GM19452 (cell line): ENCODE results near the gene CTDSPL2.
"Not testable (repeated sequence)": the region's sequence is repeated elsewhere in the genome, so short reads cannot be mapped to it uniquely, and the experiment has no call there.

Experiments
- ATAC-seq: cut with Tn5 transposase; IDR thresholded peaks from one replicate; pipeline ENCODE4 v1.9.1; 2021; ENCODE audit not compliant: unreplicated experiment

CTDSPL2 gene

DNA sequence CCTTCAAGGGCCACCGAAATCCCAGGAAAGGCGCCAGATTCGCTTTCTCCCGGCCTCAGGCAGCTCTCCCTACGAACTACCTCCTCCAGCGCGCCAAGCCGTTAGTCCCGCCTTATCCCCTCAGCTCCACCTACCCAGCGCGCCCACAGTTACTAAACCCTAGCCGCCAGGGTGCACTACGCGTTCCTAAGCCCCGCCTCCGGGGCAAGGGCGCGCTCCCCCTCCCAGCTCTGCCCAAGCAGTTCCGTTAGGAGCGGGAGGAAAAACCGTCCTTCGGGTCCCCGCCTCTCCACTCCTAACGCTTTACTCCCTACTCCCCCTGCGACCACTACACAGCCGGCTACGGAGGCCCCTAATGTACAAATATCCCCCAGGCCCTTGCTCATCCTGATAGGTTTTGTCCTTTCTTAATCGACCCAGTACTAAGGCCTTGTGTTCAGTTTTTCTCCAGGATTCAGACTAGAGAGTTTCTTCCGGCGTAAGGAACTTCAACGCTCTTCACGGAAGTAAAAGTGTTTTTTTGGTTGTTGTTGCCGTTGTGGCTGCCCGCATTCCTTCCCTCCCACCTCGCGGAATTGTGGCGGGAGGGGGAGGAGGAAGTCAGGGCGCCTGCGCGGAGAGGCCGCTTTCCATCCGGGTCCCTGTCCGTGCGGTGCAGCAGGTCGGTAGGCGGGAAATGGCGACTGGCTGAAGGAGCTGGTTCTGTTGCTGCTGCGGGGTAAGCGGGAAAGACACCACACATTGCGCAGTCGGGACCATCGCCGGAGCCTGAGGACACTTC is at the start of gene CTDSPL2:
Gene CTDSPL2, plus strand, starts transcription at position 655 of the 781 bp plus-strand sequence. CDS start 31,386 bp downstream, outside the sequence.
- peak; percentile 92 for ATAC-seq

DNA sequence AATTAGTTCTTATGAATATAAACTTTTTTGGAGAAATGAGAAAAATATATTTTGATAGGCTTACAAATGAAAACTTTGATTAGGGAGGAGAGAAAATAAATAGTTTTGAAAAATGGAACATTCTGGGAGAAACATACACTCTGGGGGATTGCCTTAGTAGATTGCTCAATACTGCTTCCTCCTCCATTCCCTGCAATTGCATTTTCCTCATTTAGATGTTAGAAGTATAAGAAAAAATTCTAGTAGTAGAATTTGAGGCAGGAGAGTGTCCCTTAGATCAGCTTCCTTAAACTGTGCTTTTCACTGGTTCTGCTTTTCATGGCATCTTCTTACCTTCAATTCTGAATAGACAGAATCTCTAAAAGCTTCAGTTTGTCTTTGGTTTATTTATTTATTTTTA is 46.2 kb upstream of the CTDSPL2 start:
- no peak for ATAC-seq

- ATAC-seq = no peak
These were observed 42.0 kb upstream of the CTDSPL2 start for GRCh38 chr15:44385344-44385942.

- no peak for ATAC-seq
These were observed 33.4 kb upstream of the CTDSPL2 start for GRCh38 chr15:44394062-44394461.

DNA sequence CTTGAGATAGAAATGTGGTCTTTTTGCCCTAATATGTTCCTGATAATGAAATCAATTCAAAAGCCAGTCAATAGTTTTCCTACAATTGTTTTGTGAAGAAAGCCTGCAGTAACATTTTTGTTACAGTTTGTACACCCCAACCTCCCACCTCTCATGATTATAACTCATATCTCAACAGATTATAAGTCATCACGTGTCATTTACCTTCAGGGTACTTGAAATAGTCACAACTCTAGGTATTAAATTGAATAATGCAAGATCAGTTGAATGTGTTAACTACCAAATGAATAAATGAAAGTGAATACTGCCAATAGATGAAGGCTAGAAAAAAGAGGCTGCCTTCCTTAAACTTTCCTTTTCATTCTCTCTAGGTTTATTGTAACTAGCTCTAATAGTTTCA is 32.9 kb upstream of the CTDSPL2 start:
- no peak for ATAC-seq

DNA sequence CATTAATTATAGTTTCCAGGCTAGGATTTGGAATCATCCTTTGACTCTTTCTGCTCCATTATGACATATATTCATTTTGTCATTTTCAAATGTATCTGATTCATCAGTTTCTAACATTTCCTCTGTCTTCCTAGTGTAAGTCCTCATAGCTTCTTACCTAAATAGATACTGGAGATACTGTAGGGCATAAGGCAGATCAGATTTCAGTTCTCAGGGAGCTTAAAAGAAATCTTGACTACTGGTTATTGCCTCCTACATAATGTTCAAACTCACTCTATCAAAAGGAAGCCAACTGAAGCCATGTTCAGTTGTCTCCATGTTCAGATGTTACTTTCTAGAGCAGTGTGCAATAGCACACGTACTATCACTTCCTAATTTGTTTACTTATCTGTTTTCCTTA is 29.6 kb upstream of the CTDSPL2 start:
- ATAC-seq = no peak

DNA sequence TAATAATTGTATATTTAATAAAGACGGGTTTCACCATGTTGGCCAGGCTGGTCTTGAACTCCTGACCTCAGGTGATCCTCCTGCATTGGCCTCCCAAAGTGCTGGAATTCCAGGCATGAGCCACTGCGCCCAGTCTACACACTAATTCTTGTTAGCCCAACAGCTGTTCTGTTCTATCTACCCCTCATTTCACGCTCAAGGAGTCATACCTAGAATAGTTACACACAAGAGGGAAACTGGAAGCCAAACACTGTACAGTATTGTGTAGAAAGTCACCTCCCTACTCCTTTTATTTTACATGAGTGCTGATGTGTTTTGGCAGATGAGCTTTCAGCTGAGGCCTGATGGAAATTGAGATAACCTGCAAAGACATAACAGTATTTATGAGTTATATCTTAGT is 13.4 kb upstream of the CTDSPL2 start:
- ATAC-seq = no peak

DNA sequence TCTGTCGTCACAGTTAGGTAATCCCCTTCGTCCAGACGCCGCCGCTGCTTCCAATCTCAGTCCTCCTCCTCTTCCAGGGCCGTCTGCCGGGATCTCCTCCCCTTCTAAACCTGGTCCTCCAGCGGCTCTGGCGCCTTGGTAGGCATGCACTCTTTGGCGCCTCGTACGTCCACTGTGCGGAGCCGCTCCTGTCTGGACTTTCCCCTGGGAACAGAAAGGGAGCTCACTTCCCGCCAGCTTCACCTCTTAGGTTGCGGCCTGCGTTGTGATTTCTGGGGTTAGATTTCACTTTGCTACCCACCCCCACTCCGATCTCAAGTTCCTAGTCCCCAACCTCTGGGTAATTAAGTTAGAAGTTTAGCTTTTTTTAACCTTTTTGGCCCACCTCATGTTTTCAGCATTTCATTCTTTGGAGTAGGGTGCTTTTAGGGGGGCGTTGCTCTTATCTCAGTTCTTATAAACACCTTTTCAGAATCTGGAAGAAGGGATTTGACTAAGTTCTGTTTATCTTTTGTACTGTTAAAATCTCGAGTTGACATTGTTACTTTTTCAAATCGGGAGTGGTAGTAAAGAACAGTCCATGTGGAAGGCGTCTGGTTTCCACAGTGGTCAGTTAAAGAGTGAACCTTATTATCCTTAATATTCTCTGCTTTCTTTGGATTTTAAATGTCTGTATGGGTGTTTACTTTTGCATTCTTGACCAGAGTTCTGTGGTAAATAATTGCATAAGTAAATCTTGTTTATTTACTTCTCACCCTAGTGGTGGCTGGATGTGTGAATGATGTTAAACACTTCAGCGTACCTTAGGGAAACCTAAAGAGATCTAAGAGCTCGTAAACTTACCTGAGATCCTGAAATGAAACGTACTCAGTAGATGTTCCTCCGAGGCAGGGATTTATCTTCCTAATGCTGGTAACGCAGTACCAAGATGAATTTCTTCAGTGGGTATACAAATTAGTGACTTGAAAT is 611 bp downstream of the CTDSPL2 start:
- peak; percentile 21 for ATAC-seq

- ATAC-seq = no peak
These were observed 8.7 kb downstream of the CTDSPL2 start for GRCh38 chr15:44435893-44436667.

DNA sequence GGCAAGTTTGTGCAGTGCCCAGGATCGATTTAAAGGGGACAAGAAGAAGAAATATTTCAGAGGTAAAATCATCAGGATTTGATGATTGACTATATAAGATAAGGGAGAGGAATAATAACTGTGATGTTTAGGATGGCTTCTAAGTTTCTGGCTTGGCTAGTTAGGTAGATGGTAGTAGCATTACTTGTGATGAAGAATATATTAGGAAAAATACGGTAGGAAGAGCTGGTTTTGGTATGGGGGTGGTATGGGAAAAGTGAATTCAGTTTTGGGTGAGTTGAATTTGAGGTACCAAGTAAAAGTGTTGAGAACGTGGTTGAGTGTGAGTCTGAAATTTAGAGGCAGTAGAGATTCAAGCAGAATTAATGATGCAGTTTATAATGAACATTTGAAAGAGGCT is 11.0 kb downstream of the CTDSPL2 start:
- ATAC-seq = no peak

DNA sequence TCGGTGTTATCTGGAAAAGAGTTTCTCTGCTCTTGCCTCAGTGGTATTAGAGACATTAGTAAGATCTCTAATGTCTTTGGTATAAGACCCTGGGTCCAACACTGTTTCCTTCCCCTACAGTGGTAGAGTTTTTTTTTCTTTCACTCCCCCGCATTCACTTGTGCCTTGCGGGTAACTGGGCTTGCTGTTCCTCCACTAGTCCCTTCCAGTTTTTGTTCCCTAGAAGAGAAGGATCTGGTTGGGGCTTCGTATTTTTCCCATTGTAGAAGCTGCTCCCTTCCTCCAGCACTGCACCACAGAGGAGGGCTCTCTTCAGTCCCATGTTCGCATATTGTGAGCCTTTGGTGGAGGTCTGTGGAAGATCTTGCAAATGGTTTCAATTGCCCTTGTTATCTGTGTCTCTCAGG is 13.7 kb downstream of the CTDSPL2 start:
- ATAC-seq = no peak

DNA sequence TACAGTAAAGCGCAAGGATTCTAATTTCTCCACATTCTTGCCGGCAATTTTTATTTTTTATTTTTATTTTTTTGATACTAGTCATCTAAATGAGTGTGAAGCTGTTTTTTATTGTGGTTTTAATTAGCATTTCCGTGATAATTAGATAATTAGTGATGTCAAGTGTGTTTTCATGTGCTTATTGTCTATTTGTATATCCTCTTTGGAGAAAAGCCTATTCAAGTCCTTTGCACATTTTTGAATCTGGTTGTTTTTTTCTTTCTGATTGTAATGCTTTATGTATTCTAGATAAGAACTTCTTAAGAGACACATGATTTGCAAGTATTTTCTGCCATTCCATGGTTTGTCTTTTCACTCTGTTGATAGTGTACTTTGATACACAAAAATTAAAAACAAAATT is 16.1 kb downstream of the CTDSPL2 start:
- no peak for ATAC-seq

GRCh38 chr15:44447772-44448376 is 20.4 kb downstream of the CTDSPL2 start:
- no peak for ATAC-seq

DNA sequence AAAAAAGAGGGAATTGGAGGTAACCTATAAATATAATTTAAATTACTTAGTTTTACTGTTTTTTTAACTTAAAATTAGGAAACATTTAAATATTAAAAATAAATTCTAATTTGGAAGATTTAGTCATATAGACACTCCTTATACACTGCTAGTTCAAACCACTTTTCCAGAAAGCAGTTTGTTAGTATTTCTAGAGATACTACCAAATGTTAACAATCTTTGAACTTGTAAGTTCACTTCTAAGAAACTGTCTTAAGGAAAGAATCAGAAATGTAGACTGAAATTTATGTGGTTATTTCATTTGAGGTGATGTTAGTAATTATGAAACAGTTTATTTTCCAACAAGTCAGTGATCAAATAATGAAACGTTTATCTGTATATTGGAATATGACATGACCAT is 22.7 kb downstream of the CTDSPL2 start:
- no peak for ATAC-seq

GRCh38 chr15:44453578-44454283 is 26.3 kb downstream of the CTDSPL2 start:
- not testable (repeated sequence) for ATAC-seq

- no peak for ATAC-seq
These were observed 31.0 kb downstream of the CTDSPL2 start for GRCh38 chr15:44458429-44458828.

DNA sequence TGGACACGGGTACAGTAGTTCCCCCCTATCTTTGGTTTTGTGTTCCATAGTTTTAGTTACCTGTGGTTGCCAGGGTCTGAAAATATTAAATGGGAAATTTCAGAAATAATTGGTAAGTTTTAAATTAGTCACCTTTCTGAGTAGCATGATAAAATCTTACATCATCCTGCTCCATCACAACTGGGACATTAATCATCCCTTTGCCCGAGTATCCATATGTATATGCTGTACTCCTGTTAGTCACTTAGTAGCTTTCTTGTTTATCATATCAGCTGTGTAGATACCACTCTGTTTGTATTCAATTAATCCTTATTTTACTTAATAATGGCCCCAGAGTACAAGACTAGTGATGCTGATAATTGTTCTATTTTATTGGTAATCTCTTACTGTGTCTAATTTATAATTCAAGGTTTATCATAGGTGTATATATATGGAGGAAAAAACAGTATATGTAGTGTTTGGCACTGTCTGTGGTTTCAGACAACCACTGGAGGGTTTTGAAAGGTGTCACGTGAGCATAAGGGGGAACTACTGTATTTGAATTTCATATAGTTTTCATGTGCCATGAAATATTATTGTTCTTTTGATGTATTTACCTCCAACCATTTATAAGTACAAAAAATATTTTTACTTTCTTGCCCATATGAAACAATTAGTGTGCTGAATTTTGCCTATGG is 41.4 kb downstream of the CTDSPL2 start:
- ATAC-seq = no peak

DNA sequence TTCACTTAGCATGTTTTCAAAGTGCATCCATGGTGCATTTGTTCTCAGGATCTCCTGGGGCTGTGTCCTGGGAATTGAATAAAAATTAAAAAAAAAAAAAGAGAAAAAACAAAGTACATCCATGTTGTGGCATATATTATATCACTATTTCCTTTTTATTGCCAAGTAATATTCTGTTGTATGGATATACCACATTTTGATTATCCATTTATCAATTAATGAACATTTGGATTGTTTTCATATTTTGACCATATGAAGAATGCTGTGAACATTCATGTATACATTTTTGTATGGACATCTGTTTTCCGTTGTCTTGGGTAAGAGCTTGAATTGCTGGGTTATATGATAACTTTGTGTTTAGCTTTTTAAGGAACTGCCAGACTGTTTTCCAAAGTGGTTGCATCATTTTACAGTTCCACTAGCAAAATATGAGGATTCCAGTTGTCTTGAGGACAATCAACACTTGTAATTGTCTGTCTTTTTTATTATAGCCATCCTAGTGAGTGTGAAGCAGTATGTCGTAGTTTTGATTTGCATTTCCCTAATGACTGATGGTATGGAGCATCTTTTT is 44.5 kb downstream of the CTDSPL2 start:
- no peak for ATAC-seq

- no peak for ATAC-seq
These were observed 51.9 kb downstream of the CTDSPL2 start for GRCh38 chr15:44479343-44479742.
